Upper lobe of right lung (tissue), 1 donor: ENCODE results near the gene MAGEB1. TPM values are rescaled to one million over a fixed set of nuclear protein-coding genes. Genes with fewer than 3 reads are reported as not detected.

ENCODE experiments used
- ATAC-seq: fragments of 200-7000 bp; cut with Tn5 transposase; one replicate; pipeline ENCODE4 v1.9.1; 2020; ENCODE audit warnings: mild to moderate bottlenecking, moderate library complexity
- DNase-seq: peaks from one replicate; pipeline ENCODE4 v3.0.0-alpha.2; 2020
- H3K27ac ChIP-seq: fragments of 200-600 bp; one replicate; pipeline ENCODE4 v1.8.0; 2022
- H3K27me3 ChIP-seq: fragments of 200-600 bp; one replicate; pipeline ENCODE4 v1.8.0; 2022; ENCODE audit warnings: mild to moderate bottlenecking
- H3K36me3 ChIP-seq: fragments of 200-600 bp; one replicate; pipeline ENCODE4 v1.8.0; 2022
- H3K4me1 ChIP-seq: fragments of 200-600 bp; one replicate; pipeline ENCODE4 v1.8.0; 2022
- H3K4me3 ChIP-seq: fragments of 200-600 bp; one replicate; pipeline ENCODE4 v1.8.0; 2022; ENCODE audit warnings: mild to moderate bottlenecking
- H3K9me3 ChIP-seq: fragments of 200-600 bp; one replicate; pipeline ENCODE4 v1.8.0; 2022
- CTCF ChIP-seq: fragments of 200-600 bp; IDR thresholded peaks from one replicate; pipeline ENCODE4 v1.8.0; 2022; ENCODE audit warnings: antibody characterized with exemption
- intact Hi-C: fragments of 100-400 bp; cut with DNase I; formaldehyde crosslinking; loops from one replicate; pipeline ENCODE4 v1.11.0; 2022
- total RNA-seq: library from RNA; stranded (reverse); fragmentation: NEBNext Ultra II Directional; extraction: Animal tissue kit (Norgen Biotek cat#: 25700); gene quantifications from one replicate; pipeline ENCODE4 v1.2.1, GENCODE V29; 2021
- donor health status: DM: no; HTN: yes; CAD: no; lungs with severe emphysema.

MAGEB1 gene
- total RNA-seq, 1 donor from 2014 or later = not detected

- no peak overlapping the region for H3K4me3 ChIP-seq
These were observed 49.7 kb downstream of the MAGEB1 start for GRCh38 chrX:30296408-30297254.

DNA sequence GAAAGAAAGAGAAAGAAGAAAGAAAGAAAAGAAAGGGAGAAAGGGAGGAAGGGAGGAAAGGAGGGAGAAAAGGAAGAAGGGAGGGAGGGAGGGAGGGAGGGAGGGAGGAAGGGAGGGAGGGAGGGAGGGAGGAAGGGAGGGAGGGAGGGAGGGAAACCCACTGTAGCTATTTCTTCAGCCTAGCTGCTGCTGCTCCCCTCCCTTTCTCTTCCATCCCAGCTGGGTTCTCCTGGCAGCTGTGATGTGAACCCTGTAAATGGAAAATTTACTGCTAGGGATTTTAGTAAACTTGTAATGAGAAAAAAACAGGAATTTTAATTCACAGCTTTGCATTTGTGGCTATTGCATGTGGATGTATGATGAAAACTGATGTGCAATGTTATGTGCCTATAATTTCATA is 54.3 kb downstream of the MAGEB1 start:
- ATAC-seq (no peak), DNase-seq (no peak)
- Histone ChIP-seq H3K36me3 (no peaks in the 10 kb centered on the region), H3K27me3 (no peaks in the 10 kb centered on the region), H3K4me1 (no peaks in the 10 kb centered on the region), H3K27ac (no peak overlapping the region), H3K9me3 (no peaks in the 10 kb centered on the region), H3K4me3 (no peak overlapping the region)
- TF ChIP-seq CTCF = no peak
- intact Hi-C loops = no loop called here

More at GRCh38 chrX:30296408-30297254, 49.7 kb downstream of the MAGEB1 start:
- DNase-seq = no peak
- intact Hi-C loops = no loop called here
- no peak for TF ChIP-seq CTCF
- Histone ChIP-seq H3K27me3 (no peaks in the 10 kb centered on the region), H3K4me1 (no peaks in the 10 kb centered on the region), H3K9me3 (no peaks in the 10 kb centered on the region), H3K27ac (no peak overlapping the region), H3K36me3 (no peaks in the 10 kb centered on the region)
- no peak for ATAC-seq

Other genes with a start within 250 kb of the MAGEB1 start
- gene MAGEB2, start 31.6 kb upstream of the MAGEB1 start, total RNA-seq = not detected
- not detected for gene MAGEB3, start 16.5 kb upstream of the MAGEB1 start, total RNA-seq
- gene MAGEB4, start 5.1 kb upstream of the MAGEB1 start, total RNA-seq = not detected
- not detected for gene NR0B1, start 62.2 kb downstream of the MAGEB1 start, total RNA-seq